Ishikawa (cell line): ENCODE data around the gene PXDN.

Experiments
- CEBPB ChIP-seq: IDR thresholded peaks from 2 replicates; pipeline ENCODE4 v1.6.1; 2012
- CREB1 ChIP-seq: IDR thresholded peaks from 2 replicates; pipeline ENCODE4 v1.6.1; 2012; ENCODE audit warnings: low read depth
- EGR1 ChIP-seq: IDR thresholded peaks from 2 replicates; pipeline ENCODE4 v1.6.1; 2012
- EP300 ChIP-seq: IDR thresholded peaks from 2 replicates; pipeline ENCODE4 v1.6.1; 2012; ENCODE audit warnings: borderline replicate concordance
- FOXM1 ChIP-seq: IDR thresholded peaks from 2 replicates; pipeline ENCODE4 v1.6.1; 2012; ENCODE audit warnings: low read depth, borderline replicate concordance
- NFIC ChIP-seq: IDR thresholded peaks from 2 replicates; pipeline ENCODE4 v1.6.1; 2012
- RAD21 ChIP-seq: IDR thresholded peaks from 2 replicates; pipeline ENCODE4 v1.6.1; 2012; ENCODE audit warnings: low read depth
- REST ChIP-seq: IDR thresholded peaks from 2 replicates; pipeline ENCODE4 v1.6.1; 2012; ENCODE audit warnings: low read depth, mild to moderate bottlenecking
- TAF1 ChIP-seq: IDR thresholded peaks from 2 replicates; pipeline ENCODE4 v1.6.1; 2012; ENCODE audit warnings: low read depth, mild to moderate bottlenecking
- TCF12 ChIP-seq: IDR thresholded peaks from 2 replicates; pipeline ENCODE4 v1.6.1; 2012; ENCODE audit warnings: low read depth
- TEAD4 ChIP-seq: IDR thresholded peaks from 2 replicates; pipeline ENCODE4 v1.6.1; 2012
- YY1 ChIP-seq: IDR thresholded peaks from 2 replicates; pipeline ENCODE4 v1.6.1; 2012; ENCODE audit warnings: low read depth
- ZBTB7A ChIP-seq: IDR thresholded peaks from 2 replicates; pipeline ENCODE4 v1.6.1; 2012; ENCODE audit warnings: low read depth
- TF ChIP-seq, protein P1 (sequence below): IDR thresholded peaks from 2 replicates; pipeline ENCODE4 v1.6.1; 2012
- TF ChIP-seq, protein P2 (sequence below): IDR thresholded peaks from 2 replicates; pipeline ENCODE4 v1.6.1; 2012

PXDN gene

DNA sequence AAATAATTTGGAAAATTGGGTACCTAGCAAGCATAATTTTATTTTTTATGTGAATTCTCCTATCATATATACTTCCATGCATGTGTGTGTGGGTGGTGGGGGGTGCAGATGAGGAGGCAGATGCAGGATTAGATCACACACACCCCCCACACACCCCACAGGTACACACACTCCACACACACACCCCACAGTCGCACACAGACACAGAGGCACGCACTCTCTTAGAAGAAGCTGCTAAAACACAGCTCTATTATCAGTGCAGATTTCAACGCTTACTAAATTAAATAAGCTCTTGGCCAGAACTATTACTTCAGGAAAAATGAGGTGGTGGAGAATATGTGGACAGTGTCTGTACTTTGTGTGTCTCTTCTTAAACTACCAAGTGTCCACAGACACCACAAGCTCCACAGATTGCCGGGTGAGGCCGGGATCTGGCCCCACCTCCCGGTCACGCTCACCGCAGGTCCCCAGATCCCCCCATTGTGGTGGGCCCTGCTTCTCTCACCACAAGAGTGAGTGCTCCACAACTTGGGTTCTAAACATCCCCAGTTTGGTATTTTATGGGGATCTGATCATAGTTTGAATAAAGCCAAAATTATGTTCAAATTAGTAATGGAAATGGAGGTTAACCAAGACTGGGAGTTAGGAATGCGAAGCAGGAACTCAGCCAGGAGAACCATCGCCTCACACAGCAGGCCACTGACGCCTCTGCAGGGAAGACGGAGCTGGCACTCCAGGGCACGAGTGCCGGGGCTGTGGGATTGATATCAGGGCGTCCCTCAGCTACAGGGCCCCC, 102.1 kb downstream of the PXDN start:
- TF ChIP-seq EGR1 (no peak), ZBTB7A (no peak), NFIC (peak; percentile 56; the same call in 1 of the 2 replicates), CEBPB (no peak), YY1 (no peak), CREB1 (no peak), EP300 (peak; percentile 74), TCF12 (0 out of 2 replicates have a peak, but pooled peaks have one; percentile 66), FOXM1 (no peak), RAD21 (no peak), TAF1 (no peak), TEAD4 (peak; percentile 36; the same call in 1 of the 2 replicates), REST (no peak)
- TF ChIP-seq, protein P1, sequence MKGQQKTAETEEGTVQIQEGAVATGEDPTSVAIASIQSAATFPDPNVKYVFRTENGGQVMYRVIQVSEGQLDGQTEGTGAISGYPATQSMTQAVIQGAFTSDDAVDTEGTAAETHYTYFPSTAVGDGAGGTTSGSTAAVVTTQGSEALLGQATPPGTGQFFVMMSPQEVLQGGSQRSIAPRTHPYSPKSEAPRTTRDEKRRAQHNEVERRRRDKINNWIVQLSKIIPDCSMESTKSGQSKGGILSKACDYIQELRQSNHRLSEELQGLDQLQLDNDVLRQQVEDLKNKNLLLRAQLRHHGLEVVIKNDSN, result no peak
- TF ChIP-seq, protein P2, sequence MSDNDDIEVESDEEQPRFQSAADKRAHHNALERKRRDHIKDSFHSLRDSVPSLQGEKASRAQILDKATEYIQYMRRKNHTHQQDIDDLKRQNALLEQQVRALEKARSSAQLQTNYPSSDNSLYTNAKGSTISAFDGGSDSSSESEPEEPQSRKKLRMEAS, result 0 out of 2 replicates have a peak, but pooled peaks have one; percentile 32

GRCh38 chr2:1641523-1641922, 102.8 kb downstream of the PXDN start:
- TF ChIP-seq NFIC (no peak), ZBTB7A (no peak), REST (no peak), TAF1 (no peak)
- TF ChIP-seq, protein P2, result peak; percentile 41; the same call in 1 of the 2 replicates

DNA sequence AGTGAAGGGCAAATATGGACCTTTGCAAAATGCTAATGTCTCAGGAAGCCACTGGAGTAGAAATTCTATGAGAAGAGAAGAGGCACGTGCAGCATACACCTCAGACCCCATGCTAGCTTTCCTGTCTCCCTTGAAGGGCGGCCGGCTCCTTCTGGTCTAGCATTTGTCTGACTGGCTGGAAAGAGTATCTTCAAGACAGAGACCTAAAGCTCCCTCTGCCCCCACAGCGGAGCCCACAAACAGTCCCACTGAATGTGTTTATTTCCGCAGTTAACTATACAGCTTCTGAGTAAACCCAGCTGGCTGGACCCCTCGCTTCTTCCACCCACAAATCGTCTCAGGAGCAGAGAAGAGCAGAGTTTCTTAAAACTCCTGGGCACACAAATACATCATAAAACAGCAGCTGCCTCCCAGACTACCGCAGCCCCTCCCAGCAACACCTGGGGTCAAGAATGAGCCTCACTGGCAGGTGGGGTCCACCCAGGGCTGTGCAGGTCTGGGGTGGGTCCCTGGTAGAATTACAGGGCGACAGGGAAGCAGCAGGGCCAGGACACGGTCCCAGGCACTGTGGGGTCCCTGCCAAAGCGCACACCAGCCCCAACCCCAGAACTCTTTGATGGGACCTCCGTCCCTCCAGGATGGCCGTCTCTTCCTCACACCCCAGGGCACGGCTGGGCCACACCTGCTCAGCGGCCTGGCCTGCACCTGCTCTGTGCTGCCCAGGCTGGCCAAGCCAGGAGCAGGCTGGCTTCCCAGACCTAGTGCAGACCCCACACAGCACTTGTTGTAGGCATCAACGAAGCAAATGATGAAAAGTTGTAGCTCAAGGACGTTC, 103.8 kb downstream of the PXDN start:
- no peak for TF ChIP-seq RAD21
- TF ChIP-seq TAF1, result no peak
- TF ChIP-seq, protein P2, result no peak
- no peak for TF ChIP-seq FOXM1
- TF ChIP-seq NFIC, result no peak
- TF ChIP-seq ZBTB7A, result no peak
- TF ChIP-seq CEBPB, result no peak
- no peak for TF ChIP-seq CREB1
- TF ChIP-seq REST, result no peak
- TF ChIP-seq TEAD4, result no peak
- no peak for TF ChIP-seq TCF12
- TF ChIP-seq EGR1, result no peak
- TF ChIP-seq EP300, result no peak
- no peak for TF ChIP-seq YY1
- TF ChIP-seq, protein P1, result no peak
